Liver (tissue), 9 donors: ENCODE results near the gene LPAR1. TPM values are rescaled to one million over a fixed set of nuclear protein-coding genes. Genes with fewer than 3 reads are reported as not detected.

Source experiments
- DNase-seq: peaks from one replicate; pipeline ENCODE4 v3.0.0-alpha.2; 2017; ENCODE audit warnings: low spot score
- H3K27ac ChIP-seq, 2 donors: one replicate each; pipeline ENCODE4 v1.7.0; 2013; ENCODE audit warnings: inconsistent platforms in 2 of 2, low read length in 2 of 2, control low read depth in 1 of 2, low read depth in 1 of 2, mild to moderate bottlenecking in 1 of 2
- H3K27me3 ChIP-seq, 4 donors: one replicate each; pipeline versions ENCODE4 v1.6.1 to v1.7.0; 2013; ENCODE audit warnings: low read length in 3 of 4, inconsistent platforms in 1 of 4, mild to moderate bottlenecking in 1 of 4, moderate library complexity in 1 of 4; ENCODE audit not compliant: control insufficient read depth in 4 of 4, insufficient read depth in 4 of 4
- H3K36me3 ChIP-seq, 4 donors: one replicate each; pipeline versions ENCODE4 v1.6.1 to v1.7.0; 2013; ENCODE audit warnings: low read length in 3 of 4, mild to moderate bottlenecking in 3 of 4, low read depth in 1 of 4, moderate library complexity in 1 of 4; ENCODE audit not compliant: control insufficient read depth in 4 of 4, insufficient read depth in 3 of 4
- H3K4me1 ChIP-seq, 4 donors: one replicate each; pipeline versions ENCODE4 v1.6.1 to v1.7.0; 2013; ENCODE audit warnings: low read length in 3 of 4, mild to moderate bottlenecking in 3 of 4, moderate library complexity in 1 of 4; ENCODE audit not compliant: control insufficient read depth in 4 of 4, insufficient read depth in 4 of 4
- H3K4me3 ChIP-seq, 3 donors: one replicate each; pipeline versions ENCODE4 v1.6.1 to v1.7.0; 2013; ENCODE audit warnings: low read length in 3 of 3, control low read depth in 1 of 3, low read depth in 1 of 3, mild to moderate bottlenecking in 1 of 3
- H3K9ac ChIP-seq, 2 donors: one replicate each; pipeline ENCODE4 v1.7.0; 2013; ENCODE audit warnings: low read length in 2 of 2, mild to moderate bottlenecking in 2 of 2, moderate library complexity in 2 of 2, control low read depth in 1 of 2, low read depth in 1 of 2
- H3K9me3 ChIP-seq, 4 donors: one replicate each; pipeline versions ENCODE4 v1.6.1 to v1.7.0; 2013; ENCODE audit warnings: low read length in 3 of 4; ENCODE audit not compliant: control insufficient read depth in 4 of 4
- ATF3 ChIP-seq: IDR thresholded peaks from 2 replicates; pipeline ENCODE4 v1.6.1; 2016; ENCODE audit warnings: antibody characterized with exemption
- EGR1 ChIP-seq, 2 donors: IDR thresholded peaks; 2 replicates each; pipeline ENCODE4 v1.6.1; 2016 to 2018; ENCODE audit warnings: antibody characterized with exemption in 2 of 2, low read depth in 2 of 2
- FOXA1 ChIP-seq: IDR thresholded peaks from 2 replicates; pipeline ENCODE4 v1.6.1; 2016; ENCODE audit warnings: antibody characterized with exemption
- FOXA2 ChIP-seq: IDR thresholded peaks from 2 replicates; pipeline ENCODE4 v1.6.1; 2016; ENCODE audit warnings: antibody characterized with exemption
- GABPA ChIP-seq, 2 donors: IDR thresholded peaks in 1 of 2; conservative IDR thresholded peaks in 1 of 2; 2 replicates each; pipeline ENCODE4 v1.6.1; 2016; ENCODE audit warnings: antibody characterized with exemption in 2 of 2, mild to moderate bottlenecking in 1 of 2, moderate library complexity in 1 of 2
- JUND ChIP-seq, 2 donors: IDR thresholded peaks; 2 replicates each; pipeline ENCODE4 v1.6.1; 2016; ENCODE audit warnings: antibody characterized with exemption in 2 of 2
- NR2F2 ChIP-seq: IDR thresholded peaks from 2 replicates; pipeline ENCODE4 v1.6.1; 2016; ENCODE audit warnings: antibody characterized with exemption
- REST ChIP-seq: IDR thresholded peaks from 2 replicates; pipeline ENCODE4 v1.6.1; 2016; ENCODE audit warnings: antibody characterized with exemption, mild to moderate bottlenecking
- RXRA ChIP-seq, 2 donors: IDR thresholded peaks; 2 replicates each; pipeline ENCODE4 v1.6.1; 2017 to 2018; ENCODE audit warnings: antibody characterized with exemption in 2 of 2, mild to moderate bottlenecking in 1 of 2
- SP1 ChIP-seq: IDR thresholded peaks from 2 replicates; pipeline ENCODE4 v1.6.1; 2018; ENCODE audit warnings: antibody characterized with exemption, mild to moderate bottlenecking
- TAF1 ChIP-seq: conservative IDR thresholded peaks from 2 replicates; pipeline ENCODE4 v1.6.1; 2016; ENCODE audit warnings: antibody characterized with exemption, mild to moderate bottlenecking
- YY1 ChIP-seq: IDR thresholded peaks from 2 replicates; pipeline ENCODE4 v1.6.1; 2016; ENCODE audit warnings: antibody characterized with exemption, mild to moderate bottlenecking
- ZBTB33 ChIP-seq: IDR thresholded peaks from 2 replicates; pipeline ENCODE4 v1.6.1; 2016; ENCODE audit warnings: antibody characterized with exemption
- WGBS: extraction: QIAGEN DNeasy Blood & Tissue Kit; methylation state at CpG from one replicate; pipeline ENCODE4 v1.1.7; 2013; 5-methylcytosine and 5-hydroxymethylcytosine counted together
- polyA plus RNA-seq, 2 donors: library from polyadenylated mRNA; stranded (reverse) in 1 of 2; unstranded in 1 of 2; fragments of 200-250 nt in 1 of 2; fragments of >200 nt in 1 of 2; fragmentation: Nextera tagmentation in 1 of 2; extraction: Ambion mirVana in 1 of 2; gene quantifications; one replicate each; pipeline versions ENCODE4 v1.2.1 to v1.2.3, GENCODE V29; 2013 to 2015
- total RNA-seq, 2 donors: library from RNA; depleted of rRNA; stranded (reverse); fragments of >200 nt; gene quantifications; one replicate each; pipeline ENCODE4 v1.2.3, GENCODE V29; 2014
- TF ChIP-seq, protein P1 (sequence below): fragments of 150-350 bp; IDR thresholded peaks from 2 replicates; pipeline ENCODE4 v1.5.1; 2017; ENCODE audit warnings: improper control_type of control experiment, low read depth, low read length; ENCODE audit not compliant: missing input control
- TF ChIP-seq, protein P2 (sequence below): IDR thresholded peaks from 2 replicates; pipeline ENCODE4 v1.6.1; 2016; ENCODE audit warnings: antibody characterized with exemption
- donor health status: healthy.
- donor health status: healthy.
- donor health status: healthy.
- donor health status: healthy.
- donor health status: healthy.

Gene LPAR1
- total and polyA plus RNA-seq, 4 donors = 0.51 to 3.6 (median 1.1) TPM

DNA sequence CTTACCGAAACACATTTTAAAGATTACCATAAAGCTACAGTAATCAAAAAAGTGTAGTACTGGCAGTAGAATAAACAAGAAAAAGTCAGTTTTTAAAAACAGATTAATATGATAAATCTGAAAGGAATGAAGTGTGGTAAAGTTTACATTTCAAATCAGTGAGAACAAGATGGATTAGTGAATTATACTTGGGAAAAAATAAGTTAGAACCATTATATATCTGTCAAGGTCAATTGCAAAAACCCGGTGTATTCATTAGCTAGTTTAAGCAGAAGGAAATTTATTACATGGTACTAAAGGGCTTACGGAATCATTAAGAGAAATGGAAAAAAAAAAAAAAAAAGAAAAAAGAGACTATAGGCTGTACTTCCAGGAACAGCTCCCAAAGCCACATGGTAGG, 205.3 kb downstream of the LPAR1 start (continued):
- TF ChIP-seq REST (no peak), RXRA (IDR thresholded peaks at IDR 0.05) (no peak)

- Histone ChIP-seq H3K27ac (no peak overlapping the region), H3K27me3 (no peaks in the 10 kb centered on the region), H3K9ac (no peak overlapping the region), H3K4me3 (no peak overlapping the region), H3K9me3 (peaks cover 0 to 1% (median 0%) of the 10 kb centered on the region in 4 donors), H3K4me1 (no peaks in the 10 kb centered on the region), H3K36me3 (no peaks in the 10 kb centered on the region)
- 91% methylated on average over 21 of the region's 21 CpGs for WGBS
- TF ChIP-seq EGR1 (IDR thresholded peaks at IDR 0.05; ENCODE audit: low read depth in 2 of 2) (no peak), JUND (IDR thresholded peaks at IDR 0.05) (no peak), SP1 (no peak), YY1 (no peak), FOXA2 (no peak), GABPA (IDR thresholded peaks at IDR 0.05 in 1 of 2, conservative IDR thresholded peaks at IDR 0.05 in 1 of 2) (no peak), RXRA (IDR thresholded peaks at IDR 0.05) (no peak), ATF3 (no peak), FOXA1 (no peak), TAF1 (no peak), ZBTB33 (no peak), NR2F2 (no peak)
- TF ChIP-seq, protein P1, sequence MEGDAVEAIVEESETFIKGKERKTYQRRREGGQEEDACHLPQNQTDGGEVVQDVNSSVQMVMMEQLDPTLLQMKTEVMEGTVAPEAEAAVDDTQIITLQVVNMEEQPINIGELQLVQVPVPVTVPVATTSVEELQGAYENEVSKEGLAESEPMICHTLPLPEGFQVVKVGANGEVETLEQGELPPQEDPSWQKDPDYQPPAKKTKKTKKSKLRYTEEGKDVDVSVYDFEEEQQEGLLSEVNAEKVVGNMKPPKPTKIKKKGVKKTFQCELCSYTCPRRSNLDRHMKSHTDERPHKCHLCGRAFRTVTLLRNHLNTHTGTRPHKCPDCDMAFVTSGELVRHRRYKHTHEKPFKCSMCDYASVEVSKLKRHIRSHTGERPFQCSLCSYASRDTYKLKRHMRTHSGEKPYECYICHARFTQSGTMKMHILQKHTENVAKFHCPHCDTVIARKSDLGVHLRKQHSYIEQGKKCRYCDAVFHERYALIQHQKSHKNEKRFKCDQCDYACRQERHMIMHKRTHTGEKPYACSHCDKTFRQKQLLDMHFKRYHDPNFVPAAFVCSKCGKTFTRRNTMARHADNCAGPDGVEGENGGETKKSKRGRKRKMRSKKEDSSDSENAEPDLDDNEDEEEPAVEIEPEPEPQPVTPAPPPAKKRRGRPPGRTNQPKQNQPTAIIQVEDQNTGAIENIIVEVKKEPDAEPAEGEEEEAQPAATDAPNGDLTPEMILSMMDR = no peak
- TF ChIP-seq, protein P2, sequence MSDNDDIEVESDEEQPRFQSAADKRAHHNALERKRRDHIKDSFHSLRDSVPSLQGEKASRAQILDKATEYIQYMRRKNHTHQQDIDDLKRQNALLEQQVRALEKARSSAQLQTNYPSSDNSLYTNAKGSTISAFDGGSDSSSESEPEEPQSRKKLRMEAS = no peak
- DNase-seq = no peak
These were observed 207.8 kb downstream of the LPAR1 start for GRCh38 chr9:110830495-110830894.
